NOMO-1 treated with dmso at 0.1 percent for 144 hours (cell line): ENCODE results near the gene NOS1AP.

Experiments
- DNase-seq: peaks from one replicate; lab custom pipeline; 2025; ENCODE audit not compliant: unreplicated experiment; lab: John Stamatoyannopoulos, UW

NOS1AP gene

DNA sequence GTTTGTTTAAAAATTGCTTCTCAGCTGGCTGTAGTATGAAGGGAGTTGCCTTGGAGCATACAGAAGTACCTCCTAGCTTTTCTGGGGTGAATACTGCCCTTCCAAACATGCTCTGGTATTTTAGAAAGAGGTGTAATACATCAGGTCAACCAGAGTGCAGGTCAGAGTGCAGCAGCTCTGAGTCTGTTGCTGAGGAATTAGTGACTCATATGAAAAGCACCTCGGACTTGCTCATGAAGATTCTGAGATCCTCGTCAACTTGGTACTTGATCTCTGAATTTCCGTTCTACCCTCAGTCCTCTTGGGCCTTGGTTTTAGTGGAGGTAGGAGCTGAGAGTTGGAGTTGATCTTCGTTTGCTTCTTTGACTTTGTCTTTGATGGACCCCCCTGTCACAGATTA lies 67.3 kb downstream of the NOS1AP start:
- DNase-seq: no peak

DNA sequence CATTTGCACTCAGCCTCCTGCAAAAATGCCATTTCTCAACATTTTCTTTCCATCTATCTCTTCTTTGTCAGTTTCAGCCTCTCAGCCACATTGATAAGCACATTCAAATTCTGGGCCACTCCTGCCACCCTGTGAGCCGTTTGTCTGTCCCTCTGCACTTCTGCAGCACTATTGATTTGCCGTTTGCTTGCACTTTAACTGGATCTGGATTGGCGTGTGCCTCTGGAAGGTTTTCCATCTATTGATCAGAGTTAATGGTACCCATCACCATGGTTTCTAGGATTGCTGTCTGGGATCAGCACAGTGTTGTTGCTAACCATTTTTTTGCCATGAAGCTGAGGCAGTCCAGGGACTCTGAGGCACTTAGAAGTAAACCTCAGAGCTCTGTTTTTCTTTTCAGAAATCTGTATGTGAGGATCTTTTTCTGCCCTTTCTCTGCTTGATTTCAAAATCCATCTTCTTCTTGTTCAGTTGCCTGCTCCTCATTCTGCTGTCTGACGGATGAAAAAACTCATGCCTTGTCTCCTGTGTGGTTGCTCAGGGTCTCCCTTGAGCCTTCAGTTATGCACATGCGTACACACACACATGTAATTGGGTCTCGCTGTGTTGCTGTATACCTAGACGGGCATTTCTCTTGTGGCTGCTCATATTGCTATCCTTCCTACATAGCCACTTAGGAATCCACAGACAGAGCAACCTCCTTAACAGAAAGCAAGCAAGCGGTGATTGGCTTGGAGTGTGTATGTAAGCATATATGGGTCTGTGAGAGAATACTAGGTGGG lies 67.9 kb downstream of the NOS1AP start:
- no peak for DNase-seq

DNA sequence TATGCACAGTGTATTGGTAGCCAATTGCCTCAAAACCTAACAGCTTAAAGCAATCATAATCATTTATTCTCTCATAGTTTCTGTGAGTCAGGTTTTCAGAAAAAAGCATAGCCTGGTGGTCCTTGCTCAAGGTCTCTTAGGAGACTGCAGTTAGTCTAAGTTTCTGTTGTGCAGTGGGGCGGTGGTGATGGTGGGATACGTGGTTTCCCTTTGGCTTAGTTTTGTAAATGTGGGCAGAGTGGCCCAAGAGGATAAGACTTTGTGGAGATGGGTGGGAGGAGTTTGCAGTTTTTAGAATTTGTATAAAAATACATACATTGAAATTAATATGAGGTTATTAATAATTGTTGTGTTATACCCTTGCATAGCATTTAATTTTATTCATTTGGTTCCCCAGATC lies 68.6 kb downstream of the NOS1AP start:
- no peak for DNase-seq

DNA sequence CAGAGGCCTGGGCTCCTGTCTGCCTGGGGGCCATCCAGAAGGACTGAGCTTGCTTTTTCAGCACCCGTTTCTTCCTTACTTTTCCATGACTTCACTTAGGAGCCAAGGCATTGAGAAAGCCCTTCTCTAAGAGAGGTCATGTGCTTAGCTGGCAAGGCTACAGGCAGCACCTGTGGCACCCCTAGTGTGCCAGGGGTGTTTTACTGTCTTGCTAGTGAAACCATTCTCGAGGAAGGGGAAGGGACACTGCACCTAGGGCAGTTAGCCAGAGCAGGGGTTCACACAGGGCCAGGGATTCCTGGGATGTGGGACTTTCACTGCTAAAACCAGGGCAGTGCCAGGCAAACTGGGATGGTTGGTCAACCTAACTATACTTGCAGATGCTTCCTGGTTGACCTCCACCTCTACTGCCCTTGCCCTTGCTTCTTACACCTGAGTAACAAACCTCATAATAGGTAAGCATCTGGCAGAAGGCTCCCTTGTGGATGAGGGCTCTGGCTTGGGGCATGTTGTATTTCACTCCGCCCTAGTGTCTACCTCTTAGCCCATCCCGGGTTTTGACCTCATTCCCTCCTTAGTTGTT lies 69.2 kb downstream of the NOS1AP start:
- no peak for DNase-seq

DNA sequence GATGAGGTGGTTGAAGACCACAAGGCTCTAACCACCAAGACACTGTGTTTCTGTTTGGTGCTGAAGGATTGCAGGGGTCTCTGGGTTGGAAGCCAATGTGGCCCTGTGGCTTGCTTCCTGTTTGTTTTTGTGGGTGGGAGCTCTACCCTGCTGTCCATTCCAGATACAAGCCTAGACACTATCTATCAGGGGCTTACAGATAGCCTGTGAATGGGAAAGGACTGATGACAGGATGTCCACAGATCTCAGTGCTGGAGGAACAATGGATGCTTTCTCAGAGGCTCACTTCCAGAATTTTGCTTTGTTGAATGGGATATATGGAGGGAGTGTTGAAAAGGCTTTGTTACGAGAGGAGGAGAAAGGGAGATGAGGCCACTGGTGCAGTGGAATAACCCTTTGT lies 69.7 kb downstream of the NOS1AP start:
- DNase-seq: no peak

DNA sequence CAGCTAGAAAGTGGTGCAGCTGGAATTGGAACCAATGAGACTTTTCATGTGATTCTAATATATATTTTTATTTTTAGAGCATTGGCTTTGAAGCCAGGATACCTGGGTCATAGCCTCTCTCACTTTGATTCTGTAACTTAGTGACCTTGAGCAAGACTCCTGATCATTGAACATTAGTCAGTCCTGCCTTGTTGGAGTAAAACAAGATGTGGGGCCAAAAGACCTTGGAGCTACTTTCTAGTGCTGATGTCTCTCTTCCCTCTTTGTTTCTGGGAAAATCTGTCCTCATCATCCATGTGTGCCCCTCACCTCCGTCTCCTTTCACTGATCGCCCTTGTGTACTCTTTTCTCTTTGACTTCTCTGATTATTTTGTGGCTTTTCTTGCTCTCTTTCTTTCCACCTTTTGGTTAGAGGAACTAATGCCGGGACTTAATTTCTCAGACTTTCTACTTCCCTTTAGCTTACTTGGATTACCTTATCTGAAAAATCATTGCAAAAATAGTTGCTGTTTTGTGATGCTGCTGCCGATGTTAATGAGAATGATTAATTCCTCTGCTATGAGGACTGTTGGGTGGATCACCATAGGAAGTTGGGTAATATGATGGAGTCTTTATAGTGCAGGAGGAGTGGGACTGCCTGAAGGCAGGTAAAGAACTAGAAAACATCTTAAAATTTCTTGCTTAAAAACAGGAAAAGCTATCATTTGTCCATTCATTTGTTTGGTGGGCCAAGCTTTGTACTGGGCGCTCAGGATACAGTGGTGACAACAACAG lies 72.0 kb downstream of the NOS1AP start:
- peak; percentile 36 for DNase-seq

DNA sequence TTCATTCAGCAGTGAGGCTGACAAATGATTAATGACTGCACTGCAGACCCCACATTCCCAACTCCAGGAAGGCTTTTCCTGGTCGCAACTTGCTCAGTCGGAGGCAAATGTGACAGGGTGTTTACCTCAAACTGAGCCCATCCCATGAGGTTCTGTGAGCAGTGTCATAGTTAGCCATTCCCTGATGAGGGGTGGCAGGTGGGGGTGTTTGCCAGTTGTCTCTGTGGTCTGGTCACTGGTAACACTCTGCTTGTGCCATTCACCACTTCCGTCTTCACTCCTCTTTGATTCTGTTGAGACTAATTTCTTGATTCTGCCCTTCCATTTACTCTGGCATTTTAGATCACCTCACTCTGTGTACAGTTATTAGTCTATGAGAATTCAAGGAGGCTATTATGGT lies 73.5 kb downstream of the NOS1AP start:
- DNase-seq: no peak

DNA sequence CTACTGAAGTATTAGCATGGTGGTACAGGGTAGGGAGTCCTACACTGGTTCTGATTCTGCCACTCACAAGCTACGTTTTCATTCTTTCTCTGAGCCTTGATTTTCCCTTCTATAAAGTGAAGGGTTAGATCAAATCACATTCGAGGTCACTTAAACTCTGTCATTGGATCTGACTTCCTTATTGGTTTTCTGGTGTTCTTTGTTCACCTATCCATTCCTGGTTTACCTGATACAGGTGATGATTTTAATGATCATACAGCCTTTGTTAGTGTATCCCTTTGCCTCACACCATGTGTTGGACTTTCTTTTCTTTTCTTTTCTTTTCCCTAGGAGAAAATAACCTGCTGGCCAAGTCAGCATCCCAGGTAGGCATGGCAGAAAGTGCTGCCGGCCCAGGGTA lies 74.8 kb downstream of the NOS1AP start:
- DNase-seq: no peak

DNA sequence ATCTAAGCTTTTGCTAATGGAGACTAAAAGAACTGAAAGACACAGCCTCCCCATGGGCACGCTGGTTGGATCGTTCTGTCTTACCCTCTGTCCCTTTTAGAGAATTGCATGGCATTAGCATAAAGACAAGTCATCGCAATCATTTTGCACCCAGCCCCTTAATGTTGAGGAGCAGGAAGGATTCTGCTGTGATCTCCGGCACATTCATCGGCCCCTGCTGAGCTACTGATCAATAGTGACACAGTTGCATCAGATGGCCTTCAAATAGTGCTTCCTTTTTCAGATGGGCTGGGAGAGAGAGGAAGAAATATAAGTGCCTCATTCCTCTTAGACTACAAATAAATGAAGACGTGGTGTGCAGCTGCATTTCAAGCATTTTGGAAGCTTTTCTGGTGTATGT lies 75.4 kb downstream of the NOS1AP start:
- DNase-seq: peak; percentile 18

DNA sequence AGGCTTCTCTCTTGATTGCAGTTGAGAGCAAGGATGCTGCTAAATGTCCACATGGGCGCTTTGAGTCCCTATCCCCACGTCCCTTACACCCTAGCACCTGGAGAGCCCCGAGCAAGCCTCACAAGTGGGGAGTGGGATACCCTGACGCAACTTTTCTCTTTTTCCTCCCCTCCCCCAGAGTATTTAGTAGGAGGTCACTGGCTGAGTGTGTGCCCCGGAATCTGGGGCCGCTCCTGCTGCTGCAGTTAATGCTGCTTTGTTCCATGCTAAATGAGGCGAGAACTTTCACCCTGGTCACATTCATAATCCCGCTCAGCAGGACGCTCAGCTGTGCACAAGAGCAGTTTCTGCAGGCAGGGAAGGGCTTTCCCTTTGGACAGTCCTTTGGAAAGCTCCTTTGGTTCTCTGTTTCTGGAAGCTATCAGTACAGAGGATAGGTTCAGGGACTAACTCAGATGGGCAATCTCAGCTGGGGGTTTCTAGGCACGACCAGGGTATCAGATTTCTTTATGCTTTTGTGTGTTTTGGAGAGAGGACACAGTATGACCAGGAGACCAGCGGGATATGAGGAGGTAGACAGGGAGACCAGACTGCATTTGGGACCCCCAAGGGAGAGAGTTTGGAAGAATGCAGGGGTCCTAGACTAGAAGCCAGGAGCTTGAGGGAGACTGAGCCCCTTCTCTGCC lies 75.9 kb downstream of the NOS1AP start:
- no peak for DNase-seq

DNA sequence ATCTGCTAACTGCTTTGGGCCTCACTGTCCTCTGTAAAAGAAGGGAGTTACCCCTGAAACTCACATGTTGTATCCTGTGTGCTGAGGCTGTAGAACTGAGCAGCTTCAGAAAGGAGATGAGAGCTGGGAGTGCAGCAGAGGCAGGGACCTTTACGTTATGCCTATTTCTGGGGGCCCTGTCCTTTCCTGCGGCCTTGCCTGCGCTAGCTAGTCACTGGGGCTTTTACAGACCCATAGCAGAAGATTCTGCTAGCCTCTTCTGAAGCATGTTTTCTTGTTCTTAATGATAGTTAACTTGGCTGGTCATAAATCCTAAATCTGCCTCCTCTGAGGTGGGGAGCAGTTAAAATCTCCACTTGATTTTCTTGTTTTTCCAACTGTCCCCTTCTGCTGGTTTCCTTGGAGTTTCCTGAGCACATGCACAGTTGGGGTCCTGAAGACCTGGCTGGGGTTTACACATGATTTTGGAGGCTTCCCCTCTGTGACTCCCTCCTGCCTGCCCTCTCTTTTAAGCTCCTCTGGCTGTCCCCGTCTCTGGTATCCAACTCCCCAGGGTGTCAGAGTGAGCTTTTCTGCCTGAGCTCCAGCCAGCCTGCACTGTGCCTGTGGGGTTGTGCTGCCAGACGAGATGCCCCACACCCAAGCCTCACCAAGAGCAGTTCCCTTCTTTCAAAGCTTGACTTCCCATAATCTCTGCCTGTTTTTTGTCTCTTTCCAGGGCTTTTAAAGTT lies 76.6 kb downstream of the NOS1AP start:
- DNase-seq: no peak

DNA sequence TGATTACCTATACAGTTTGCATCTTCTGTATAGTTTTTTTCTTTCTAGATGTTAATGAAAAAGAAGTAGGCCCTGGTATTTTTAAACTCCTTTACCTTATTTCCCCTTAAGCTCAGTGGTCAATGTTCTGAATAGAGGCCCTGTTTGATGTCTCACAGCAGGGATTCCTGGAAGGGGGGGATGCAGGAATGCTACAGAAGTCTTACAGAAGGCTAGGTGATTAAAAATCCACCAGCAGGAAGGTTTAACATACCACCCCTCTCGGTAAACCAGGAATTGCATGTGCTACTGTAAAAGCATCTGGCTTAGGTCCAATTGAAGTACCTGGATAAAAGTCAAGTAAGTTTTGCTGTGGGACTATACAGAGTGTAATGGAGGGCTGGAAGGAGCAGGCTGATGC lies 78.3 kb downstream of the NOS1AP start:
- no peak for DNase-seq

DNA sequence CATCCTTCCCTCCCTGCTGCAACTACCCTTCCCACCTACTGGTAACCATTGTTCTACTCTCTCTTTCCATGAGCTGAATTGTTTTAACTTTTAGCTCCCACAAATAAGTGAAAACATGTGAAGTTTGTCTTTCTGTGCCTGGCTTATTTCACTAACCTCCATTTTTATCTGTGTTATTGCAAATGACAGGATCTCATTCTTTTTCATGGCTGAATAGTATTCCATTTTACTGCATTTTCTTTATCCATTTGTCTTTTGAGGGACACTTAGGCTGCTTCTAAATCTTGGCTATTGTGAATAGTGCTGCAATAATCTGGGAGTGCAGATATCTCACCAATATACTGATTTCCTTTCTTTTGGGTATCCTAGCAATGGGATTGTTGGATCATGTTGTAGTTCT lies 80.6 kb downstream of the NOS1AP start:
- no peak for DNase-seq

DNA sequence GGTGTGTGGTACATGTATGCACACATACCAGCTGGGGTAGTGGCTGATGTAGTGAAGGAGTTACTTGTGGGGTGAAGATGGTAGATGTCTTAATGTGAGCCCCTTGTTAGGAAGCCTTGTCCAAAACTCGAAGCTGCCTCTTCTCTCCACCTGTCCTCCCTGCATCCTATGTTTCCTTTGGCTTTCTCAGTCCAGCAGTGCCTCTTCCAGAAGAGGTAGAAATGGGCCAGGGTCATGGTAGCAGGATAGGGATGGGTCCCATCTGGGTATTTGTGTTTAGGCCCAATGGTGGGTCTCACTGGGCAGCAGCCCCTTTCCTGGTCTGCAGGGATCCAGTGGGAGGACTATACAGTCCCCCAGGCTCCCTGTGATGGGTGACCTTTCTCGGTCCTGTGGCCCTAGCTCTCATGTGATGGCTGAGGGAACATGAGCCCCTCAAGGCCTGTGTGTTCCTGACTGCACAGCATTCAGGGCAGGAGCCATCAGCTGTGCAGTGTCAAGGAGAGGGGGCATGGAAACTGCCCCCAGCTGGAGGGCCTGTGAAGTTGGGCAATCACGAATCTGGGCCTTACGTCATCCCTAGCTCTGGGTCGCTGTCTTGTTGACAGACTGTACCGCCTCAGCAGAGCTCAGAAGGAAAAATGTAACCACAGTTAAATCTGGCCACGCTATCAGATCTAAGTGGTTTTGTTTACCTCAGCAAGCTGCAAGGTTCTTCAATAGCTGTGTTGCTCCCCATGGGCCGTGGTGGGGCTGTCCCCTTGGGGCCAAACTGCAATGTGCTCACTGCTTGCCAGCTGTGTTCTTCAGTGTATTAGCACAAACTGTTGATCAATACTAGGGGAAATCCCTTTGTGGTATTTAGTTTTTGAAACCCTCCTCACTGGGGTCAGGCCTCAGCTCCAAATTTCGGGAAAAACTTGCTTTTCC lies 82.7 kb downstream of the NOS1AP start:
- no peak for DNase-seq

DNA sequence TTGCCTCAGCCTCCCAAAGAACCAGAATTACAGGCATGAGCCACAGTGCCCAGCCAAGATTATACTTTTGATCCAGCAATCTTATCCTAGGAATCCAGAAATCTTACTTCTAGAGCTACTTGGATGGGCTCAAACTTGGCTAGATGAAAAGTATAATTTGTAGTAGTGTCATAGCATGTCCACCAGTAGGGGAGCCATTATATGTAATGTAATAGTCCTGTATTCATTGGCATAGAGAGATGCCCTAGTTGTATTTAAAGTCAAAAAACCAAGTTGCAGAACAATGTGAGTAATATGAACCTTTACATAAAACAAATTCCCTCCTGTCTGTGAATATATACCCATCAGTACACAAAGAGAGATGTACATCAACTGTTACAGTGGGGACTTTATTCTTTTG lies 83.9 kb downstream of the NOS1AP start:
- no peak for DNase-seq

DNA sequence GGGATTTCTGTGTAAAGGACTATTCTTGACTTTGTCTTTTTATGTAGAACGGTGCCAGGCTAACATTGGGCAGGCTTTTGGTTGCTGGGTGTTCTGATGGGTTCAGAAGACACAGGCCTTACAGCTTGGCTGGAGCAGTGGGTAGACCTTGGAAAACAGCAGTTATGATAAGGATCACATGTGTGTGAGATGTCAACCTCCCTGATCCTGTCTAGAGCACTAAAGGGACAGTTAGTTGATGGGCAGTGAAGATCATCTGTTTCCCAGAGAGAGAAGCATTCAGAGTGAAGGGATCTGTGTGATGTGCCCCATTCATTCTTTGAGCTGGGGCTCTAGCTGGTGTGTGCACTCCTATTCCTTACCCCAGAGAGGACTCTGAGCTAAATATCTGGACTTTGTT lies 88.0 kb downstream of the NOS1AP start:
- no peak for DNase-seq

DNA sequence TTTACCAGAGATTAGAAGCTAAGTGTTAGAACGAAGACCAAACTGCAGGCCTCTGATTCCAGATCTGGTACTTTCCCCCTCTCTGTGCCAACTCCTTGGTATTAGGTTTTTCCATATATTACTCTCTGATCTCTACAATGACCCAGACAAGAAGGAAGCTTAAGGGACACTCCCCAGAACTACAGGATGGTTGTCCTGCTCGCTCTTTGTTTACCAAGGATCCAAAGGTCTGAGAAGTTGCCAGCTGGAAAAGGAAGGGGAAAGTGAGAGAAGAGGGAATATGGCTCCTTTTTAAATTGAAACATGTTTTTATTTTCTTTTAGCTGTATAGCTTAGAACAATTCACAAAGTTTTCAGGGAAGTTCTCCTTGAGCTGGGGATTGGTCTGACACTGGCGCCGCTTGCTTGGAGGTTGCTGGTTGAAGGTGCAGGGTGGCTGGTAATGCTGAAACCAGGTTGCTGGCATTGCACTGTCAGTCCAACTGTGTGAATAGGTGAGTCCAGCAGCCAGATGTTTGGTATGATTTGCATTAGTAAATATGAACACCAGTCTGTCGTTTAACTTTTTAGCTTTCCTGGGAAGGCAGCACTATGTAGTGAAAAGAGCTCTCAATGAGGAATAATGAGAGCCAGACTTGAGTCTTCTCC lies 89.3 kb downstream of the NOS1AP start:
- no peak for DNase-seq

DNA sequence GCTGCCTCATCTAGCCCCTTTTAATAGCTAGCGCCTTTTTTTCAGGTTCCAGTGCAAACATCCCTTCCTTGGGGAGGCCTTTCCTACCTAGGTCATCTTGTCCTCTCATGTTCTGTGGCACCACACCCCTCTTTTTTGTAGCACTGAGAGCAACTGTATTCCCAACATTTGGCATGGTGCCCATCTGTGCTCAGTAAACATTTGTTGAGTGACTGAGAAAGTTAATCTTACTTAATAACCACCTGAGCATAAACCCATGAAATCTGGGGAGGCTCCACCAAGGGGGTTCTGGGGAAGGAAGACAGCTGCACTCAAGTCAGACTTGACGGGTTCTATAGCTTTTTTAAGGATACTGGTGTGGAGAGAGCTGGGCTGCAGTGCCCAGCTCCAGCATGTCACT lies 90.0 kb downstream of the NOS1AP start:
- no peak for DNase-seq

DNA sequence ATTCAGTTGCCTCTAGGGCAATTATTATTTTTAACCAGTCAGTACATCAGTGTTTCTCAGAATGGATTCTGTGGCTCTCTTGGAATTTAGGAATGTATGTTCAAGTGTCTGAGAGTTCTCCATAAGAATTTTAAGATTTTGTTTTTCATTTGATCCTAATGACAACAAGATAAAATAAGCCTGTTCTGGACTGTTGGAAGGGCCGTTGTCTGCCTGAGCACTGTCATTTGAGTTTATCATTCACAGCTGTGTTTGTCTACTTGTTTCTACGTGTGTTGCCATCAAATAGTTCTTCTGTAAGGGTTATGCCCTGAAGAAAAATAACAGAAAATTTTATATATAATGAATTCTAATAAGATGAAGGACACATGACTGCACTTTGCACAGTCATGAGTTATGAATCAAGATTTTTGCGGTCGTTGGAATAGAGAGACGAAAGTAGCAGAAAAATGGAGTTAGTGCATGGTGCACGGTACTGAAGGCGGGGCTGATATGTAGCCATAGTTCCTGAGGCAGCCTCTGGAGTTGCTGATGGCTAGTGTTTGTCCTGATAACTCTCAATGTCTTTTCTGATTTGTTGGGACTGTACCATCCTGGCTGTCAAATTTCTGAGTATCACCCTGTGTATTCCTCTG lies 92.5 kb downstream of the NOS1AP start:
- DNase-seq: no peak
